ENCODE data around the gene ZBTB6. TPM values are rescaled to one million over a fixed set of nuclear protein-coding genes. Genes with fewer than 3 reads are reported as not detected.
"Not testable (repeated sequence)": the region's sequence is repeated elsewhere in the genome, so short reads cannot be mapped to it uniquely, and the experiment has no call there.

The ZBTB6 gene
- total RNA-seq, 1 donor from 2014 or later, result 7.2 TPM

- no peak for DNase-seq (ENCODE audit: low spot score)
Observed at GRCh38 chr9:122929796-122930354, 16.8 kb upstream of the ZBTB6 start.

- DNase-seq (ENCODE audit: low spot score), result no peak
Observed at GRCh38 chr9:122923947-122924346, 10.8 kb upstream of the ZBTB6 start.

GRCh38 chr9:122922713-122923112 is 9.6 kb upstream of the ZBTB6 start:
- DNase-seq (ENCODE audit: low spot score), result no peak

DNA sequence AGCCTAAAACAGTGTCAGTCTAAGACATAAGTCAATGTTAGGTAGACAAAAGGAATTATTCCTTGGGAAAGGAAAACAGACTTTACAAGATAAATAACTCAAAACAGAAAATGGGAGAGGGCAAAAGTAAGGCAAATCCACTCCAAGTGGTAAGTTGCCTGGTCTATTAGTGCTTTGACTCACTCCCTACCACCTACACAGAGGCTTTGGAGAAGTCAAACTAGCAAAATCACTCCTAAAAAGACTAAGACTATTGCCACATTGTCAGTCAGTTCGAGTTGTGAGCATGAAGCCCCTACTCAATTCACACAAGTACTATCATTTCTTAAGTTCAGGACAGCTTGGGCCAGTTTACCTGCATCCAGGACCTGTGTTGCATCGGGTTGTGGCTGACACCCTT is 5.2 kb upstream of the ZBTB6 start:
- no peak for DNase-seq (ENCODE audit: low spot score)

- no peak for DNase-seq (ENCODE audit: low spot score)
Observed at GRCh38 chr9:122912671-122912963, 506 bp downstream of the ZBTB6 start.

DNA sequence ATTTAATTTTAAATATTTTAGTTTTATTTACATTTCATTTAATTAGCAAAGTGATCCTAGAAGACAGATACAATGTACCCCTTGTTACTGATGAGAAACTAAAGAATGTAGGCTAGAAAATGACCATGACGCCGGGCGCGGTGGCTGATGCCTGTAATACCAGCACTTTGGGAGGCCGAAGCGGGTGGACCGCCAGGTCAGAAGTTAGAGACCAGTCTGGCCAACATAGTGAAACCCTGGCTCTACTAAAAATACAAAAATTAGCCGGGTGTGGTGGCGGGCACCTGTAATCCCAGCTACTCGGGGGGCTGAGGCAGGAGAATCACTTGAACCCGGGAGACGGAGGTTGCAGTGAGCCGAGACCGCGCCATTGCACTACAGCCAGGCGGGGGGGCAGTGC is 7.0 kb downstream of the ZBTB6 start:
- not testable (repeated sequence) for DNase-seq (ENCODE audit: low spot score)

GRCh38 chr9:122904823-122905710 is 8.1 kb downstream of the ZBTB6 start, which contains the start of gene RC3H2:
Gene RC3H2 (minus strand): TSS chr9:122905359. CDS start chr9:122897509, 7,850 bp downstream.
- DNase-seq (ENCODE audit: low spot score), result peak; percentile 99

DNA sequence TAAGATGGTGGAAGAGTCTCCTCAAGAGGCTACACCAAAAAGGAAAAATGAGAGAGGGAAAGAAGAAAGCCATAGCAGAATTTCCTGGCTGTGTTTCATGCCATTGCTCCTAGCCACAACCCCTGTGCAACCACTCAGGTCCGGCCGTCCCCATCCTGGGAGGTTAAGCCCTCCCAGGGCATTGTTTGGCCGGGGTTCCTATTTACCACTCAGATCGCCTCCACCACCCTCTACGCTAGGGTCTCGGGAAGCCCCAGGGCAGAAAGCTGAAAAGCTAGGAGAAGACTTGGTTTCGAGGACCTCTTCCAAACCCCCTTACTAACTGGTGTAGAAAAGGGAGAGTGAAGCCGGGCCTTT is 8.7 kb downstream of the ZBTB6 start:
- peak; percentile 11 for DNase-seq (ENCODE audit: low spot score)

- DNase-seq (ENCODE audit: low spot score), result no peak
Observed at GRCh38 chr9:122900791-122901190, 12.3 kb downstream of the ZBTB6 start.

DNA sequence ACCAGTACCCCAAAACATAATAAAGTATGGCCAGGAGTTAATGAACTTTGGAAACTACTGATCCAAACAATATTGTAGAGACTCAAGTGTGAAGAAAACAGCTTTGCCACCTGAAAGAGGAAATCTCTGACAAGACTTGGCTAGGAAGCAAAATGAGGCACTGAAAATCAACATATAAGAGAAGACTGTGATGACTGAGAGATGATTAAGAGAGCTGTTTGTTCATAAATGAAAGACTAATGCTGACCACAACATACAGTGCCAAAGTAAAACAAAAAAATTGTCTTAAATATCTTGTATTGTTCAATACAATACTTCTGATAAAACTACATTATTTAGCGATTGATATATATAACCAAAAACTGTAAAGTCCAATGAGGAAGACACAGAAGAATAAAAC is 15.2 kb downstream of the ZBTB6 start:
- no peak for DNase-seq (ENCODE audit: low spot score)

DNA sequence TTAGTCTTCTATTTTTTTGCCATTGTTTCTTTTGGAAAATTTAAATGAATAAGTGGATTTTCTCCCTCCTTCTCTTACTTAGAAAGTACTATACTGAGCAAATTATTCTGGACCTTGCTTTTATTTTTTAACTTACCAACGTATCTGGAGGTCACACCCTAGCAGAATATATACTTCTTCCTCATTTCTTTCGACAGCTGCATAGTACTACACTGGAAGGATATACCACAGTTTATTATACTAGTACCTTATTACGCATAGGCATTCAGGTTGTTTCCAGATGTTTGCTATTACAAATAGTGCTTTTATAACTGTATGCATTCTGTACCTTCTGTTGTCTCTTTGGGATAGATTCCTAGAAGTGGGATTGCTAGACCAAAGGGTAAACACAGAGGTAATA is 24.6 kb downstream of the ZBTB6 start:
- no peak for DNase-seq (ENCODE audit: low spot score)

- no peak for DNase-seq (ENCODE audit: low spot score)
Observed at GRCh38 chr9:122883125-122883524, 30.0 kb downstream of the ZBTB6 start.

DNA sequence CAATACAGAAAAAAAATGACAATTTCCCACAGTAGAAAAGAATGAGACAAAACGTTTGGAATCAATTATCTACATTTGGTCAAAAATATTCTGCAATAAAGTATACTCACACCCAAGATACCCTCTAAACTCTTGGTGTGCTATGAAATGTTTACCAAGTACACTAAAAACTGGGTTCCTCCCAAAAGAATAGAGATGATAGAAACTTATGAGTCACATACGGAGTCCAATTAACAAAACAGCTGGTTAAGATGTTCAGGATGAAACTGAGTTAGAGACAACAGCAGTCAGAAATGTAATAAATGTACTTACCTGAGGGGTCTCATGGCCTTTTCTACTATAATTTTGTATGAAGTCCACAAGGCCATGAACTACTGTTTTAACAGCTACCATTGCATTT is 33.7 kb downstream of the ZBTB6 start:
- no peak for DNase-seq (ENCODE audit: low spot score)

- no peak for DNase-seq (ENCODE audit: low spot score)
Observed at GRCh38 chr9:122875523-122875922, 37.6 kb downstream of the ZBTB6 start.

DNA sequence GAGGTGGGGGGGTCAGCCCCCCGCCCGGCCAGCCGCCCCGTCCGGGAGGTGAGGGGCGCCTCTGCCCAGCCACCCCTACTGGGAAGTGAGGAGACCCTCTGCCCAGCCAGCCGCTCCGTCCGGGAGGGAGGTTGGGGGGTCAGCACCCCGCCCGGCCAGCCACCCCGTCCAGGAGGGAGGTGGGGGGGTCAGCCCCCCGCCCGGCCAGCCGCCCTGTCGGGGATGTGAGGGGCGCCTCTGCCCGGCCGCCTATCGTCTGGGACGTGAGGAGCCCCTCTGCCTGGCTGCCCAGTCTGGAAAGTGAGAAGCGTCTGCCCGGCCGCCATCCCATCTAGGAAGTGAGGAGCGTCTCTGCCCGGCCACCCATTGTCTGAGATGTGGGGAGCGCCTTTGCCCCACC is 45.8 kb downstream of the ZBTB6 start:
- DNase-seq (ENCODE audit: low spot score), result not testable (repeated sequence)

DNA sequence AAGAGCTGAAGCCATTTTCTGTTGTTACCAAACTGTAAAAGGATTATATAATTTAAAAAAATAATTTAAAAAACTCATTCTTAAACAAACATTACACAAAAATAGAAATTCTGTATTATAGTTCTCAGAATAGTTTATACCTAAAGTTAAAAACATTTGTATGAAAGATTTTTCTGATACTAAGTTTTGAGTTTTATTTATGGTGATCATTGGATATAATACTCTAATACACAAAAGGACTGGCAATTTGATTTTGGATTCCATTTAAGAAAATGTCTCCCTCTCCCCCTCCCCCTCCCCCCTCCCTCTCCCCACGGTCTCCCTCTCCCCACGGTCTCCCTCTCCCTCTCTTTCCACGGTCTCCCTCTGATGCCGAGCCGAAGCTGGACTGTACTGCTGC is 47.0 kb downstream of the ZBTB6 start:
- no peak for DNase-seq (ENCODE audit: low spot score)

- DNase-seq (ENCODE audit: low spot score), result no peak
Observed at GRCh38 chr9:122865300-122865699, 47.8 kb downstream of the ZBTB6 start.

DNA sequence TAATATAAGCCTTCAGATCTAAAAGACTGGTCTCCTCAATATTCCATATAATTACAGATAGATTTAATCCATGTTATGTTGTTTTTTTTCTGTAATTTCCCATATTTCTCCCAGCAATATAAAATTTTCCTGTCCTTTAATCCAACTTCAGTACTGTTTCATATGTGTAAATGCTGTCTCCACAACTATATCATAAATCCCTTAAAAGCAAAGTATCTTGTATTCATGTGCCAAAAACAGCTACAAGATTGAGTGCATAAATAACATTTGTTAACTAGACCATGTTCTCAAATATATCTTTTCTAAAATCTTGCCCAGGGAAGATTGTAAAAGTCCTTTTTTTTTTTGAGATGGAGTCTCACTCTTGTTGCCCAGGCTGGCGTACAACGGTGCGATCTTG is 49.7 kb downstream of the ZBTB6 start:
- DNase-seq (ENCODE audit: low spot score), result no peak

- no peak for DNase-seq (ENCODE audit: low spot score)
Observed at GRCh38 chr9:122860319-122861142, 52.6 kb downstream of the ZBTB6 start.

All from mucosa of gallbladder (tissue), 1 donor.